GM23338 (cell line): ENCODE results near the gene PHTF1. TPM values are rescaled to one million over a fixed set of nuclear protein-coding genes. Genes with fewer than 3 reads are reported as not detected.

Source experiments
- ATAC-seq: fragments of 200-7000 bp; cut with Tn5 transposase; 3 replicates; pipeline ENCODE4 v1.9.1; 2020
- DNase-seq: peaks from one replicate; pipeline ENCODE4 v3.0.0-alpha.2; 2015; ENCODE audit warnings: low spot score
- H2AFZ ChIP-seq: fragments of 200-600 bp; sonication (generic); 2 replicates; pipeline ENCODE4 v1.8.0; 2016; ENCODE audit warnings: antibody characterized with exemption, mild to moderate bottlenecking, moderate library complexity
- H3F3A ChIP-seq: fragments of 200-600 bp; sonication (generic); replicated peaks from 2 replicates; pipeline ENCODE4 v1.8.0; 2017; ENCODE audit warnings: antibody characterized with exemption, mixed run types, low read depth
- H3K27ac ChIP-seq: fragments of 200-600 bp; sonication (generic); 2 replicates; pipeline ENCODE4 v1.6.1; 2016; ENCODE audit warnings: low read depth
- H3K27me3 ChIP-seq: fragments of 200-600 bp; sonication (generic); 2 replicates; pipeline ENCODE4 v1.8.0; 2016; ENCODE audit warnings: mild to moderate bottlenecking, mixed run types, moderate library complexity; ENCODE audit not compliant: insufficient read depth
- H3K36me3 ChIP-seq: fragments of 200-600 bp; sonication (generic); 2 replicates; pipeline ENCODE4 v1.8.0; 2016; ENCODE audit warnings: mild to moderate bottlenecking; ENCODE audit not compliant: insufficient read depth
- H3K4me1 ChIP-seq: fragments of 200-600 bp; sonication (generic); 2 replicates; pipeline ENCODE4 v1.8.0; 2016; ENCODE audit warnings: mild to moderate bottlenecking, moderate library complexity; ENCODE audit not compliant: insufficient read depth
- H3K4me2 ChIP-seq: fragments of 200-600 bp; sonication (generic); 2 replicates; pipeline ENCODE4 v1.7.1; 2017; ENCODE audit warnings: mixed run types
- H3K4me3 ChIP-seq: fragments of 200-600 bp; sonication (generic); 2 replicates; pipeline ENCODE4 v1.6.1; 2016; ENCODE audit warnings: mixed run types
- H3K79me2 ChIP-seq: fragments of 200-600 bp; sonication (generic); replicated peaks from 2 replicates; pipeline ENCODE4 v1.8.0; 2017; ENCODE audit warnings: mild to moderate bottlenecking; ENCODE audit not compliant: insufficient read depth
- H3K9me2 ChIP-seq: fragments of 200-600 bp; sonication (generic); 2 replicates; pipeline ENCODE4 v1.8.0; 2017; ENCODE audit not compliant: insufficient read depth
- H4K20me1 ChIP-seq: fragments of 200-600 bp; sonication (generic); replicated peaks from 2 replicates; pipeline ENCODE4 v1.8.0; 2017; ENCODE audit warnings: mild to moderate bottlenecking; ENCODE audit not compliant: insufficient read depth
- H3K27ac Mint-ChIP-seq: 2 replicates; pipeline ENCODE4 v1.8.0; 2020; ENCODE audit warnings: inconsistent platforms, mild to moderate bottlenecking, moderate library complexity, mixed read lengths
- H3K27me3 Mint-ChIP-seq: 3 replicates; pipeline ENCODE4 v1.8.0; 2022; ENCODE audit warnings: low read depth, mild to moderate bottlenecking, moderate library complexity, mixed read lengths, inconsistent platforms; ENCODE audit not compliant: insufficient read depth, poor library complexity
- H3K36me3 Mint-ChIP-seq: 3 replicates; pipeline ENCODE4 v1.8.0; 2021; ENCODE audit warnings: low read depth, mild to moderate bottlenecking, inconsistent platforms, moderate library complexity, mixed read lengths
- H3K4me1 Mint-ChIP-seq: 3 replicates; pipeline ENCODE4 v1.8.0; 2020; ENCODE audit warnings: mild to moderate bottlenecking, inconsistent platforms, mixed read lengths
- H3K4me3 Mint-ChIP-seq: 3 replicates; pipeline ENCODE4 v1.8.0; 2021; ENCODE audit warnings: moderate library complexity, mild to moderate bottlenecking, inconsistent platforms, mixed read lengths
- H3K9me3 Mint-ChIP-seq: 3 replicates; pipeline ENCODE4 v1.8.0; 2020; ENCODE audit warnings: moderate library complexity, mild to moderate bottlenecking, inconsistent platforms, mixed read lengths
- CREB1 ChIP-seq: fragments of 250-450 bp; sonication (Bioruptor Pico); IDR thresholded peaks from 2 replicates; pipeline ENCODE4 v1.5.0; 2020; ENCODE audit warnings: low read depth, mild to moderate bottlenecking, moderate library complexity
- EZH2 ChIP-seq: fragments of 200-600 bp; sonication (generic); IDR thresholded peaks from one replicate; pipeline ENCODE4 v1.8.0; 2017; ENCODE audit warnings: antibody characterized with exemption, mild to moderate bottlenecking, low read depth; ENCODE audit not compliant: unreplicated experiment
- EZH2phosphoT487 ChIP-seq: fragments of 200-600 bp; sonication (generic); IDR thresholded peaks from one replicate; pipeline ENCODE4 v1.8.1; 2018; ENCODE audit warnings: antibody characterized with exemption; ENCODE audit not compliant: unreplicated experiment
- JUNB ChIP-seq: IDR thresholded peaks from one replicate; pipeline ENCODE4 v1.6.1; 2016; ENCODE audit warnings: antibody characterized with exemption; ENCODE audit not compliant: unreplicated experiment
- NANOG ChIP-seq: IDR thresholded peaks from 2 replicates; pipeline ENCODE4 v1.6.1; 2016; ENCODE audit warnings: antibody characterized with exemption, borderline replicate concordance
- POLR2AphosphoS5 ChIP-seq: IDR thresholded peaks from 2 replicates; pipeline ENCODE4 v1.6.1; 2016; ENCODE audit warnings: antibody characterized with exemption, low read depth
- ZNF114 ChIP-seq: fragments of 250-450 bp; sonication (Bioruptor Pico); IDR thresholded peaks from 2 replicates; pipeline ENCODE4 v1.5.0; 2020; ENCODE audit warnings: mild to moderate bottlenecking, moderate library complexity
- ZNF331 ChIP-seq: fragments of 250-450 bp; sonication (Bioruptor Pico); IDR thresholded peaks from 2 replicates; pipeline ENCODE4 v1.5.0; 2020; ENCODE audit warnings: low read depth, mild to moderate bottlenecking, moderate library complexity
- polyA plus RNA-seq: library from polyadenylated mRNA; unstranded; fragments of >200 nt; fragmentation: Nextera tagmentation; extraction: Ambion mirVana; gene quantifications from 2 replicates; pipeline ENCODE4 v1.2.1, GENCODE V29; 2016
- total RNA-seq: library from RNA; depleted of rRNA; stranded (reverse); fragments of >200 nt; shearing (Covaris generic); gene quantifications from 2 replicates; pipeline ENCODE4 v1.2.3, GENCODE V29; 2014
- TF ChIP-seq, protein P1 (sequence below): IDR thresholded peaks from one replicate; pipeline ENCODE4 v1.6.1; 2018; ENCODE audit warnings: antibody characterized with exemption; ENCODE audit not compliant: unreplicated experiment
- TF ChIP-seq, protein P2 (sequence below): IDR thresholded peaks from 2 replicates; pipeline ENCODE4 v1.6.1; 2016; ENCODE audit warnings: antibody characterized with exemption
- TF ChIP-seq, protein P3 (sequence below), 2 experiments: fragments of 200-600 bp in 1 of 2; sonication (generic) in 1 of 2; conservative IDR thresholded peaks; 2 replicates each; pipeline versions ENCODE4 v1.5.1 to v1.6.1; 2016 to 2017; ENCODE audit warnings: antibody characterized with exemption in 2 of 2, low read depth in 2 of 2, mild to moderate bottlenecking in 2 of 2, moderate library complexity in 1 of 2

Gene PHTF1
- total and polyA plus RNA-seq, 2 experiments from 2014 or later = 19.1 to 21.6 TPM

DNA sequence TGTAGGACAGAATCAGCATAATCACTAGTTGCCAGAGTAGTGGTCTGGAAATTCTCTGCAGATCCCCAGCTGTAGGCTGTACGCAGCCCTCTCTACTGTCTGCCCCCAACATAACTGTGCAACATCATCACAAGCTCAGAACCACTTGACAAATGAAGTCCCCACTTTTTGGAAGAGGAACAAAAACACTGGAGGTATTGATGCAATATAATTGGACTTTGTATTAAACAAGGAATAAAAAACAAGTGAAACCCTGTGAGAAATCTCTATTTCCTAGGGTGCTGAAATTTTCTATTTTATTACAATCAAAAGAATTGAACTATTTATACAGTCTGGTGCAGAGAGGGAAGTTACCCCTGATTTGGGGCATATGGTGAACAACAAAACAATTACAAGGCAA lies 15.2 kb downstream of the PHTF1 start (continued):
- TF ChIP-seq, protein P1, sequence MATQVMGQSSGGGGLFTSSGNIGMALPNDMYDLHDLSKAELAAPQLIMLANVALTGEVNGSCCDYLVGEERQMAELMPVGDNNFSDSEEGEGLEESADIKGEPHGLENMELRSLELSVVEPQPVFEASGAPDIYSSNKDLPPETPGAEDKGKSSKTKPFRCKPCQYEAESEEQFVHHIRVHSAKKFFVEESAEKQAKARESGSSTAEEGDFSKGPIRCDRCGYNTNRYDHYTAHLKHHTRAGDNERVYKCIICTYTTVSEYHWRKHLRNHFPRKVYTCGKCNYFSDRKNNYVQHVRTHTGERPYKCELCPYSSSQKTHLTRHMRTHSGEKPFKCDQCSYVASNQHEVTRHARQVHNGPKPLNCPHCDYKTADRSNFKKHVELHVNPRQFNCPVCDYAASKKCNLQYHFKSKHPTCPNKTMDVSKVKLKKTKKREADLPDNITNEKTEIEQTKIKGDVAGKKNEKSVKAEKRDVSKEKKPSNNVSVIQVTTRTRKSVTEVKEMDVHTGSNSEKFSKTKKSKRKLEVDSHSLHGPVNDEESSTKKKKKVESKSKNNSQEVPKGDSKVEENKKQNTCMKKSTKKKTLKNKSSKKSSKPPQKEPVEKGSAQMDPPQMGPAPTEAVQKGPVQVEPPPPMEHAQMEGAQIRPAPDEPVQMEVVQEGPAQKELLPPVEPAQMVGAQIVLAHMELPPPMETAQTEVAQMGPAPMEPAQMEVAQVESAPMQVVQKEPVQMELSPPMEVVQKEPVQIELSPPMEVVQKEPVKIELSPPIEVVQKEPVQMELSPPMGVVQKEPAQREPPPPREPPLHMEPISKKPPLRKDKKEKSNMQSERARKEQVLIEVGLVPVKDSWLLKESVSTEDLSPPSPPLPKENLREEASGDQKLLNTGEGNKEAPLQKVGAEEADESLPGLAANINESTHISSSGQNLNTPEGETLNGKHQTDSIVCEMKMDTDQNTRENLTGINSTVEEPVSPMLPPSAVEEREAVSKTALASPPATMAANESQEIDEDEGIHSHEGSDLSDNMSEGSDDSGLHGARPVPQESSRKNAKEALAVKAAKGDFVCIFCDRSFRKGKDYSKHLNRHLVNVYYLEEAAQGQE = no peak
- TF ChIP-seq, protein P2, sequence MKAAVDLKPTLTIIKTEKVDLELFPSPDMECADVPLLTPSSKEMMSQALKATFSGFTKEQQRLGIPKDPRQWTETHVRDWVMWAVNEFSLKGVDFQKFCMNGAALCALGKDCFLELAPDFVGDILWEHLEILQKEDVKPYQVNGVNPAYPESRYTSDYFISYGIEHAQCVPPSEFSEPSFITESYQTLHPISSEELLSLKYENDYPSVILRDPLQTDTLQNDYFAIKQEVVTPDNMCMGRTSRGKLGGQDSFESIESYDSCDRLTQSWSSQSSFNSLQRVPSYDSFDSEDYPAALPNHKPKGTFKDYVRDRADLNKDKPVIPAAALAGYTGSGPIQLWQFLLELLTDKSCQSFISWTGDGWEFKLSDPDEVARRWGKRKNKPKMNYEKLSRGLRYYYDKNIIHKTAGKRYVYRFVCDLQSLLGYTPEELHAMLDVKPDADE = no peak
- TF ChIP-seq POLR2AphosphoS5 (no peak), JUNB (no peak), CREB1 (CRISPR knock-in tag) (no peak)

DNA sequence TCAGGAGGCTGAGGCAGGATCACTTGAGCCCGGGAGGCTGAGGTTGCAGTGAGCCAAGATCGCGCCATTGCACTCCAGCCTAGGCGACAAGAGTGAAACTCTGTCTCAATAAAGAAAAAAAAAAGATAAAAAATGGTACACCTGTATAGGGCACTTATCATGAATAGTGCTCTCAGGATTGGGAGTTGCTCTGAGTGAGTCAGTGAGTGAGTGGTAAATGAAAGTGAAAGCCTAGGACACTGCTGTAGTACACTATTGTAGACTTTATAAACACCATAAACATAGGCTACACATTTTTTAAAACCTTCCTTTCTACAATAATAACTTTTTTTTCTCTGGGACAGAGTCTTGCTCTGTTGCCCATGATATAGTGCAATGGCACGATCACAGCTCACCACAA lies 16.8 kb downstream of the PHTF1 start:
- Histone ChIP-seq H3K79me2 (no peaks in the 10 kb centered on the region), H3F3A (no peaks in the 10 kb centered on the region), H3K27ac (no peak overlapping the region), H2AFZ (no peak overlapping the region), H3K4me1 (no peaks in the 10 kb centered on the region), H3K36me3 (no peaks in the 10 kb centered on the region; the same call in 1 of the 2 replicates), H3K4me3 (no peak overlapping the region), H3K4me2 (no peak overlapping the region), H3K27me3 (no peaks in the 10 kb centered on the region), H4K20me1 (peaks cover 3% of the 10 kb centered on the region; the same call in 1 of the 2 replicates), H3K9me2 (no peaks in the 10 kb centered on the region)
- Mint-ChIP-seq H3K36me3 (peaks cover 27% of the 10 kb centered on the region), H3K9me3 (peaks cover 7% of the 10 kb centered on the region; the same call in 1 of the 3 replicates), H3K4me1 (no peaks in the 10 kb centered on the region), H3K27ac (no peak overlapping the region), H3K27me3 (no peaks in the 10 kb centered on the region), H3K4me3 (no peak overlapping the region)
- ATAC-seq (no peak), DNase-seq (no peak)
- TF ChIP-seq, protein P1 = no peak
- TF ChIP-seq ZNF331 (CRISPR knock-in tag) (no peak), EZH2 (no peak), NANOG (no peak), POLR2AphosphoS5 (no peak), ZNF114 (CRISPR knock-in tag) (no peak), JUNB (no peak), EZH2phosphoT487 (no peak)
- TF ChIP-seq, protein P2 = no peak
- TF ChIP-seq, protein P3, sequence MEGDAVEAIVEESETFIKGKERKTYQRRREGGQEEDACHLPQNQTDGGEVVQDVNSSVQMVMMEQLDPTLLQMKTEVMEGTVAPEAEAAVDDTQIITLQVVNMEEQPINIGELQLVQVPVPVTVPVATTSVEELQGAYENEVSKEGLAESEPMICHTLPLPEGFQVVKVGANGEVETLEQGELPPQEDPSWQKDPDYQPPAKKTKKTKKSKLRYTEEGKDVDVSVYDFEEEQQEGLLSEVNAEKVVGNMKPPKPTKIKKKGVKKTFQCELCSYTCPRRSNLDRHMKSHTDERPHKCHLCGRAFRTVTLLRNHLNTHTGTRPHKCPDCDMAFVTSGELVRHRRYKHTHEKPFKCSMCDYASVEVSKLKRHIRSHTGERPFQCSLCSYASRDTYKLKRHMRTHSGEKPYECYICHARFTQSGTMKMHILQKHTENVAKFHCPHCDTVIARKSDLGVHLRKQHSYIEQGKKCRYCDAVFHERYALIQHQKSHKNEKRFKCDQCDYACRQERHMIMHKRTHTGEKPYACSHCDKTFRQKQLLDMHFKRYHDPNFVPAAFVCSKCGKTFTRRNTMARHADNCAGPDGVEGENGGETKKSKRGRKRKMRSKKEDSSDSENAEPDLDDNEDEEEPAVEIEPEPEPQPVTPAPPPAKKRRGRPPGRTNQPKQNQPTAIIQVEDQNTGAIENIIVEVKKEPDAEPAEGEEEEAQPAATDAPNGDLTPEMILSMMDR (conservative IDR thresholded peaks at IDR 0.05; ENCODE audit: low read depth in 2 of 2) = no peak
